T follicular helper cell (primary cell): Measurements from ENCODE around the gene PKM.

Experiments
- DNase-seq: peaks from one replicate; pipeline ENCODE4 v3.0.0-alpha.2; 2020; ENCODE audit warnings: low read depth

The PKM gene

DNA sequence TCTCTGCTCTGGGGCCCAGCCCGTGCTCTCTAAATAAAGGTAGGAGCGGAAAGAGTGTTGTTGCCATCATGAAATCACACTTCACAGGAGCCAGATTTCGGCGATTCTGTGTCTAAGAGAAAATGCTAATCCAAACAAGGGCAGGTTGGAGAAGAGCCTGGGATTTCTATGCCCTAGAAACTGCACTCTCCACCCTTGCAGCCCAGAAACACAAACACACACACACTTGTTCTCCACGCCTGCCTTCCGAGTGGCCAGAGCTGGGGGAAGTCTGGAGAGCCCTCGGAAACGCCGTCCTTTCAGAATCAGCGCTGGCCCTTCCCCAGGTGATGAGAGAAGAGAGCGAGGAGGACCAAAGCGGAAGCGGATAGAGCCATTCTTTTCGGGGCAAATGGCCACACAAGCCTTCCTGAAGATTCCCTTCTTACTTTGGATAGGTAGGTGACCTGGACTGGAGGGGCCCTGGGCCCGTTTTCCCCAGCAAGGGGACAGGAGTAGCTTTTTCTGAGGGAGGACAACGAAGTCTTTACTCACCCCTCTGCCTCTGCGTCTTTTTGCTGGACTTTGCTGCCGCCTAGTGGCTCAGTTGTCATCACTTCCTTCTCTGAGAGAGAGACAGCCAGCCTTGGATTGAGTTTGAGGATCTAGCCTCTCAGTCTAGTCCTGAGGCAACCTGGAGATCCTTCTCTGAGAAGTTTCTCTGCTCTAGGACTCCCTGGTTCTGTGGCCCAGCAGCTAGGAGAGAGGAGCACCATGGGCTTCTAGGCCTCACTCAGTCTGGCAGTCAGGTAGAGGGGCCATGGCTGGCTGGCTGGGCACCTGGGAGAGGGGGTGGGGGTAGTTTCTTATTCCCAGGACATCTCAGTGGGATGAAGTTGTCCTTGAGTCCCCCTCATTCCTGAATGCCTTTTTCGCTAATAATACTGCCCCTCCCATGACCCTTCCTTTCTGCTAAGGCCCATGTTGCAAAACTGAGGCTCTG lies 75.1 kb downstream of the PKM start:
- peak; percentile 71 for DNase-seq

GRCh38 chr15:72155003-72155621 lies 75.9 kb downstream of the PKM start:
- no peak for DNase-seq

- DNase-seq = no peak
Measured at GRCh38 chr15:72154316-72154715, 76.7 kb downstream of the PKM start.

- no peak for DNase-seq
Measured at GRCh38 chr15:72153269-72154000, 77.6 kb downstream of the PKM start.
